ENCODE data around the gene SPDEF.

The SPDEF gene

DNA sequence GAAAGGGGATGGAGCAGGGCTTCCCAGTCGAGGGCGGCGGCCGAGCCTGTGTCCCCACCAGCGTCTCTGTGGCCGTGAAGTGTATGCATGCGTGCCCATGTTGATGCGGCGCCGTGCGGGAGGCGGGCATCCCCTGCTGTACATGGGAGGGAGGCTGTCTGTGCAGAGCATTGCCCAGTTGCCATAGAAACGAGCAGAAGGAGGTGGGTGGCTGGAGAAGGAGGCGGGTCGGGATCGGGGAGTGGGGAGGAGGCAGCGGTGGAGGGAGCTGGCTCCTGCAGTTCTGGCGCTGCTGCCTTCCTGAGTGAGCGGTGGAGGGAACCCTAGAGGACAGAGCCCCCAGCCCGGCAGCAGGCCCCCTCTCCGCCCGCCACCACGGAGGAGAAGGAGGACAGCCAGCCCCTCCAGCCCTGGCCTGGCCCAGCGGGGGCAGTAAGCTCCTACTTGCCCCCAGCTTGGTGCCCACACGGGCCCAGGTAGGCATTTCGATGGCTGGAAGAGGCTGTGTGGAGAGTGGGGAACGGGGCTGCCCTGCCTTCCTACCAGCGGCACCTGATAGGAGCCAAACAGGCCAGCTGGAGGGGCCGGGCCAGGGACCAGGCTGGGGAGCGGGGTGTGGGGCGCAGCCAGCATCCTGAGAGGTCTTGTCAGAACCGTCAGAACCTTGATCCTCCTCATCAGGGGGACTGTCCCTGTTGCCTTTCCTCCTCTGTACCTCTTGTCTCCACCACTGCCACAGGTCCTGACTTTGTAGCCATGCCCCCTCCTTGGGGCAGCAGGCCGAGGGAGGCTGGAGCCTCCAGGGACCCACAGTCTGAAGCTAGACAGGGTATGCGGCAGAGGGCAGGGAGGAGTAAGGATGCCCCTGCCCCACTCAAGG, 41.3 kb downstream of the SPDEF start:
- peak; percentile 66 for DNase-seq (ENCODE audit: low read depth)

DNA sequence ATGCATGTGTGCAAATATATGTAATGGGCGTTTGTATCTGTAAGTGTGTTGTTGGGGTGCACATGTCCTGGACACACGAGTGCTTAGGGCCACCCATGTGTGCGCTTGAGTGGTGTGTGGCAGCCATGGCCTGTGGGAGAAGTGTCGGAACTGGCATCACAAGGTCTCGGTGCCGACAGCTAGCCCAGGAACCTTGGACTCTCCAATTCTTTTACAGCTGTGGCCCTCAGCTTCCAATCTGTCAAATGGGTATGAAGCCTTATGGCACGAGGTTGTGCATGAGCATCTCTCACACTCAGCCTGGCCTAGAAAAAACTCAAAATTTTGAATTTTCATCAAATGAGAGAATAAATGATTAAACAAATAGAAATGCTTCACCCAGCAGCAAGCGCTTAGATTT, 42.0 kb downstream of the SPDEF start:
- DNase-seq (ENCODE audit: low read depth), result no peak

DNA sequence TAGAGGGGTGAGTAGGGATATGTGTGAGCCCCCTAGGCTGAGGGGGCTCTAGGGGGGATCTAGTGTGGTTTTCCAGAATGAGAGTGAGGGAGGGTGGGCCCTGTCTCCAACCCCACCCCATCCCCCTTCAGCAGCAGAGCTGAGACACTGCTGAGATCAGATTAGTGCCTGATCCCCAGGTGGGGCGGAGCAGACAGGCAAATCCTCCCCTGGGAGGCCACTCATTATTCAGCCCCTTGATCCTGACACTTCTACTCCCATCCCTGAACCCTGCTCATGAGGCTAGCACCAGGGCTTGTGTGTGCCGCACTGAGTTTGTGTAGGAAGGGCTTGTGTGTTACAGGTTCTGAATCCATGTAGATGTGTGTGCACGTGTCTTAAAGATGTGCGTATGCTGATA, 42.5 kb downstream of the SPDEF start:
- no peak for DNase-seq (ENCODE audit: low read depth)

DNA sequence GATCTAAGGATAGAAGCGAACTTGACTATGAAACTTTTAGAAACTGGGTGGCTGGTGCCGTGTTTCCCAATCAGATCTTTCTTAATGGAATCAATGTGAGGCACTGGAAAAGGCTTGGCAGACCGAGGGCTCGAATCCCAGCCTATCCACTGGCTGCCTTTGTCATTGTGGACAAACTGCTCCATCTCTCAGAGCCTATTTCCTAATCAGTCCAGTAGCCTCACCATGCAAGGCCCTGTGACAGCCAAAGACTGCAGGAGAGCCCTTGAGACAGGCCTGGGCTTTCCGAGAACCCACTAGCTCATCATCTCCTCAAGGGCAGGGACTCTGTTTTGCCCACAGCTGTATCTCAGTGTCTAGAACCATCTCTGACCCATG, 43.4 kb downstream of the SPDEF start:
- DNase-seq (ENCODE audit: low read depth), result no peak

DNA sequence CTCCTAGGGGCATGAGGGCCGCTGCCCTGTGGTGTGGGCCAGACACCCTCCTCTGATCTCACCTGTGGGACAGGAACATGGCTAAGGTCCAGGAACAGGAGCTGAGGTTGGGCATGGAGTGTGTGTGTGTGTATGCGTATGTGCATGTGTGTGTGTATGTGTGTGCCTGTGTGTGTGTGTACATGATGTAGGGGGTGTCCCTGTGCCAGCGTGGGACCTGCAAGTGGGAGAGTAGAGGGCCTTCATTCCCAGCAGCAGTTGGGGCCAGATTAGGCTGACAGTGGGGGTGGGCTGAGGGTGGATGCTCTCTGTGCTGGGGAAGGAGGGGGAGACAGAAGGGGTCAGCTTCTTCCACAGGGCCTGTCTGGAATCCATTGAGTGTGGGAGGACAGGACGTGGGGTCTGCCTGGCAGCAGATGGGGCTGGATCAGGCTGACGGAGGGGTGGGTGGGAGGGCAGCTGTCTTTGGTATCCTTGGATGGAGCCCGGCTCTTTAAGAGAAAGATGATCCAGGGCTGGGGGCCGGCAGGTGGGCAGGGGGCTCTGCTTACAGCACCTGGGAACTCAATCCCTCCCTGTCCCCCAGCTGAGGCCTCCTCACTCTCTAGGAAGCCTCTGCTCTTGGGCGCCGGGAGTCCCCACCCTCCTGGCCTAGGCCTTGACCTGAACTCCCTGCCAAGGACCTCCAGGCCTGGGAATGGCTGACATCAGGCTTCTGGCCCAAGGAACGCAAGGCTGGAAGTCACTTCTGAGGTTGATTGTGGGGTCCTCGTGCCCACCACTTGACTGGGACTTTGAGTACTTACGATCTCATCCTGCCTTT, 44.0 kb downstream of the SPDEF start:
- no peak for DNase-seq (ENCODE audit: low read depth)

DNA sequence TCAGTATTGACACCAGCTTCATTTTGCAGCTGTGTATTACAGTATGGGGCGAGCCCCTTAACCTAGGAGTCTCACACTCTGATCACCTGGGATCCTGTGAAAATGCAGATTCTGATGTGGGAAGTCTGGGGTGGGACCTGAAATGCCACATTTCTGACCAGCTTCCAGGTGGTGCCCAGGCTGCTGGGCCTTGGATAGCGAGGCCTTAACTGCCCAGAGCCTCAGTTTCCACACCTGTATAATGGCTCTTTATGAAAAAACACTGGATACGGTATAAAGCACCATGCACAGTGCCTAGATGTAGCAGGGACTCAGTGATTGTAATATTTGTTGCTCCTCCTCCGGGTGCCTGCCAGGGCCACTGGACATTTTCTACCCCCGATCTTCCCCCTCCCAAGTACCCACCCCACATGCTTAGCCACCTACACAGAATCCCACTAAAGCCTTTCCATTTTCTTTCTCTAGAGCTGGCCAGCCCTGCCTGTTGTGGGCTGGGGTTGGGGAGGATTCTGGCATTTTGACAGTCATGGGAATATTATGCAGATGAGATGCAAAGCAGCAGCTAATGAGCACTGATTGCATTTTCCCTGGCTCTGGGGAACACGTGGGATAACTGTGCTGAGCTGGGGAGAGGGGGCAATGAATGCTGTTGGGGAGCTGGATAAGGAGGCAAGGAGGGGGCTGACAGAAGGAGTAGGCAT, 44.8 kb downstream of the SPDEF start:
- DNase-seq (ENCODE audit: low read depth), result no peak

DNA sequence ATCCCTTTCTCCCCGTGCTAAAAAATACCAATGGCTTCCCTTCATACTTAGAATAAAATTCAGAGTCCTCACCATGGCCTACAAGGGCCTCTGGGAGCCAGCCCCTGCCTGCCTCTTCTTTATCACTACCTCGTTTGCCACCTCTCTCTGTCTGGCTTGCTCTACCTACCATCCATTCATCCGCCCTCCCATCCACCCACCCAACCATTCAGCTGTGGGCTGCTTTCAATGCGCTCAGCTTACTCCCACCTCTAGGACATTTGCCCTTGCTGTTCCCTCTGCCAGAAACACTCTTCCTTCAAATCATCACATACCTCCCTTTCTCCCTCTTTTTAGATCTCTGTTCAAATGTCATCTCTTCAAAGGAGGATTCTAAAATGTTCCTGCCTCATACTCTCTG, 45.8 kb downstream of the SPDEF start:
- DNase-seq (ENCODE audit: low read depth), result no peak

DNA sequence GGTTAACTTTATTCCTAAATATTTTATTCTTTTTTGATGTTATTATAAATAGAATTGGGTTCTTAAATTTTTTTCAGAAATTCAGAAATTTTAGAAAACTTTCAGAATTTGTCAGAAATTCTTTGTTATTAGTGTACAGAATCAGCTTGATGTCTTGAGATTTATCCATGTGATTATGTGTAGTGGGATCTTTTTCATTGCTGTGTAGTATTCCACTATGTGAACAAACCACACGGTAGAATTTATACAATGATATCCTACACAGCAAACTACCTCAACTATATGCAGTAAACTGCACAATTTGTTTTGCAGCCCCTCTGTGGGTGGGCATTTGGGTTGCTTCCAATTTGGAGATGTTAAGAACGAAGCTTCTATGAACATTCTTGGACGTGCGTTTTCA, 46.3 kb downstream of the SPDEF start:
- DNase-seq (ENCODE audit: low read depth), result no peak

DNA sequence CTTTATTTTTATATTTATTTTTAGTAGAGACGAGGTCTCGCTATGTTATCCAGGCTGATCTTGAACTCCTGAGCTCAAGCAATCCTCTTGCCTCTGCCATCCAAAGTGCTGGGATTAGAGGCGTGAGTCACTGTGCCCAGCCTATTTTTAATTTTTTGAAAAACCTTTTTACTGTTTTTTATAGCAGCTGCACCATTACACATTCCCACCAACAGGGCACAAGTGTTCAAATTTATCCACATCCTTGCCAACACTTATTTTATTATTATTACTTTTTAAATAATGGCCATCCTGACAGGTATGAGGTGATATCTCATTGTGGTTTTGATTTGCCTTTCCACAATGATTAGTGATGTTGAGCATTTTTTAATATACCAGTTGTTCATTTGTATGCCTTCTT, 47.7 kb downstream of the SPDEF start:
- no peak for DNase-seq (ENCODE audit: low read depth)

DNA sequence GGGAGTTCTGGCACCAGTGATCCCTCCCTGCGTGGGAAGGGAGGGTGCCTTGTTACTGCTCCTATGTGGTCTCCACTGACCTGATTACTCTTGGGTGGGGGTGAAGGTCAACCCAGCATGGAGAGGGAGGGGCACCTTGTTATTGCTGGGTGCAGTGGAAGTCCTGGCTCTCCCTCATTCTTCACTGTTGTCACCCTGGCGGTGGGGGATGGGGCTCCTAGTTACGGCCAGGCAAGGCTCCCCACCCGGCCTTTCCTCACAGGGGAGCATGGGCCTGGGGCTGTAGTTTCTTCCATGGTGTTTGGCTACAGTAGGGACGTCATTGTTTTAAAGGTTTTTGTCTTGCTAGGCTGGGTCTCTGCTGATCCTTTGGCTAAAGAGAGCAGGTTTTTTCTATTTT, 49.4 kb downstream of the SPDEF start:
- DNase-seq (ENCODE audit: low read depth), result no peak

DNA sequence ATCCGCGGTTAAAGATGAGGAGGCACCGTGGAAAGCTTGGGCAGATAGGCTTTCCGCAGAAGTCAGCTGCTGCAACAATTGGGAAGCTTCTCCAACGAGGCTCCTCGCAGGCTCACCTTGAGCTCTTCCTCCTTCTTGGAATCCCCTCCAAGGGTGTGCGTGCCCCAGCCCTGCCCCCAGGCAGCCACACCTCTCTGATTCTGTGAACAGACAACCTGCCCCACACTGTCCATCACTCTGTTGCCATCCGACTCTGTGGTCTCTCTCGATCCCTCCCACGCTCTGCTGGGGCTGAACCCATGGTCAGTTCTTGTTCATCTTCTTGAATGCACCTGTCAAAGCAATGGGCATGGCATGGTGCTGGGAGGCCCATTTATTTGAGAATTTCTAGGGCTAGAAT, 58.7 kb downstream of the SPDEF start:
- no peak for DNase-seq (ENCODE audit: low read depth)

DNA sequence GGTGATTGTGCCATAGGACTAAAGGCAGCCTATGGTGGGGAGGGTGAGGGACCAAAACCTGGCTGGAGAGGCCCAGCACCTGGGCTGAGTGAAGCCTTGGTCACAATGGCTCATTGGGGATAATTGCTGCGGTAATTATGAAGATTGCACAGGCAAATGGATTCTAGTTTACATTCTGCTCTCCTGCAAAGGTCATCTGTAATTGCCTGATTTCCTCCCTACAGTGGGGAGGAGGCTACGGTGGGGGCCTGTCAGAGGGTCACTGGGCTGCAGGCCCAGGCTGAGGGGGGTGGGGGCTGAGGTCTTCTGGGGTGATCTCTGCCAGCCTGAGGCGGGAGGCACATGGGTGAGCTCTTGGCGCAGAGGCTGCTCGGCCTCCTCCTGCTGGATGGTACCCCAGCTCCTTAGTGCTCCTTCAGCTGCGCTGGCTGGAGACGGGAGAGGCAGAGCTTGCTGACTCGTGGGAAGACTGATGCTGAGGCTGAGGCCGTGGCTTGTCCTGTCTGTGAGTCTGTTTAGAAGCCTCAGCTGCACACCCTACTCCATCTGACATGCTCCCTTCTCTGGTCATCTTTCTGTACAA, 59.9 kb downstream of the SPDEF start:
- DNase-seq (ENCODE audit: low read depth), result no peak

DNA sequence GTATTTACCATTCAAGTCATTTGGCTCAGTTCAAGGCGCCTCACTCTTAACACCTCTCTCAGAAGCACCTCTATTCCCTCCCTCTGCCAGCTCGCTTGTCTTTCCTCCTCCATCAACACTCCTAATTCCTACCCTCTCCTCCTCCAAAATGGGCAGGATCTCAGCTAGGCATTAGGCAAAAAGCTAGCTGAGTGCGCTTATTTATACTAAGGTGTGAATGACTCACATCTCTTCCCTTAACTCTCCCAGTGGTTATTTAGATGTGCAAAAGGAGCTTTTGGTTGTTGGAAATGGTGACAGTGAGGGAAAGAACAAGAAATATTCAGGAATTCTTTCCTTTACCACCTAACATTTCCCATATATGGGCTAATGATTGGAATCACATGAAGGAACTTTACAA, 61.2 kb downstream of the SPDEF start:
- no peak for DNase-seq (ENCODE audit: low read depth)

DNA sequence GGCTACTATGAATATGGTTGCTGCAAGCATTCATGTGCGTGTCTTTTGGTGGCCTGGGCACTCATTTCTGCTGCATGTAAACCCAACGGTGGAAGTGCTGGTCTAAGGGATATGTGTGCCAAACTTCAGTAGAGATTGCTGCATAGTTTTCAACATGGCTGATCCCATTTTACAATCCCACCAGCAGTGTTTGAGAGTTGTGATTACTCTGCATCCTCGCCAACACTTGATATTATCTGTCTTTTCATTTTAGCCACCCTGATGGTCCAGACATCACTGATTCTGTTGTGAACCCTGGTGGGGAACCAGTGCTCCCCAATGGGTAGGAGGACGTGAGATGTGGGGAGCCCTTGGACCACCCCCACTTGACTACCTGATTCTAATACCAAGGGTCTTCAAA, 62.8 kb downstream of the SPDEF start:
- DNase-seq (ENCODE audit: low read depth), result no peak

DNA sequence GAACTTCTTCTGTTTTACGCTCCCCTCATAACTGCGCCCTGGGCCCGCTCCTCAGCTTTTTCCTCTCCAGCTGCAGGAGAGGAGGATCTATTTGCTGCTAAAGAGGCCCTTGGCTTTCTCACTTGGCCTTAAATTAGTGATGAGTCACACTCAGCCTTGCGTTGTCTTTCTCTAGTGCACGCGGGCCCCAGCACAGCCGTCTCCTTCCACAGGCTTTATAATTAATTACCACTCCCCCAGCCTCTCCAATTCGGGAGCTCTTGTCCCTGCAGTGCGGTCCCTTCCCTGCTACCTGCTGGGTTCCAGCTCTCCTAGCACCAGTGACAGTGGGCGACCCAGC, 65.1 kb downstream of the SPDEF start:
- peak; percentile 52 for DNase-seq (ENCODE audit: low read depth)

DNA sequence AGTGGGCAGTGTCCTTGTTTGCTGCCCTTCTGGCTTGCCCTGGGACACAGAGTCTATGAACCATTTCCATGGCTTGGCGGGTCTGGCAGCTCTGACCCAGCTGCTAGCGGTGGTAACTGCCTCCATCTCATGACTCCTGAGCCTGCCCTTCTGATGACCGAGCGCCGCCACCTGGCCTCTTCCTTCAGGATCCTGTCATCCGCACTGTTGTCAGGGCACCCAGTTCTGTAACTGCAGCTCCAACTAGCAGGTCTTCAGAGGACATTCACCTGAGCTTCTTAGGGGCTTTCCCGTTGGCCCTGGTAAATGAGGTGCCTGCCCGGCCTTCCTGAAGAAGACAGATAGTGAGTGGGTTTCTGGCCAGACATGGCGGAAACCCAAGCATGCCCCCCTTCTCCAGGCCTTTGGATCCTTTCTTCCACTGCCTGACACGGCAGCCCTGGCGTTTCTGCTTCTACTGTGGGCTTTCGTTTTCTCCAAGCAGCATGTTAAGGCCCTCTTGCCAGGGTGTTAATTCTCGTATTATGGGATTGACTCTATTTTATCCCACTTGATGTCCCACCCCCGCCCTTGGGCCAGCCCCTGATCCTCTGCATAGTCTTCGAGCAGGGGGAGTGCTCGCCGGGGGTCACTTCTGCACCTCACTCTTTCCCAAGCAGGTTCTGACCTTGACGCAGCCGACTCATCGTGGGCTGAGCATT, 65.6 kb downstream of the SPDEF start:
- no peak for DNase-seq (ENCODE audit: low read depth)

DNA sequence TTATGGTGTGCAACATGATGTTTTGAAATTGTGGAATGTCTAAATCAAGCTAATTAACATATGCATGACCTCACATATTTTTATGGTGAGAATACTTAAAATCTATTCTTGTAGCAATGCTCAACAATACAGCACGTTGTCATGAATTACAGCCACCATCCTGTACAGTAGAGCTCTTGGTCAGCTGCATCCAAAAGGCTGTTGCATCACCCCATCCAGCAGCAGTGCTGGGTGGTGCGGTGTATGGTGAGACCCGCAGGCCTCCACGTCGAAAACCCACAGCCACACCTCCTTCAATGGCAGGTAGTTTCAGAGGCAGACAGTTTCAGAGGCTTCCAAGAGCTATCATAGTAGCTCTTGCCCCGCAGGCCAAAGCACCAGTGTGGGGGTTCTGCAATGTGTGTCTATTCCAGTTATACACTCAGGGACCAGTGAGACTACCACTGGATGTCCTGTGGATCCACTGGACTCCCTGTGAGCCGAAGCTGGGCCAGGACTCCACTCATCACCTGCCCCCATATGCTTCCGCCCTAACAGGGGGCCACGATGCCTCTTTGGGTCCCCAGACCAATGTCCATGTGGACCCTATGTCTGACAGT, 66.8 kb downstream of the SPDEF start:
- DNase-seq (ENCODE audit: low read depth), result peak; percentile 29
